H1 (cell line): ENCODE data around the gene RAP1GDS1. TPM values are rescaled to one million over a fixed set of nuclear protein-coding genes. Genes with fewer than 3 reads are reported as not detected.

Experiments used
- CTCF ChIA-PET: fragments of 300-600 bp; sonication (Branson Sonifier 250); formaldehyde crosslinking; loops from one replicate; lab custom pipeline; 2021; ENCODE audit not compliant: partially characterized antibody; lab: Charles Lee
- POLR2A ChIA-PET: fragments of 300-600 bp; sonication (Branson Sonifier 250); formaldehyde crosslinking; loops from one replicate; lab custom pipeline; 2021; ENCODE audit warnings: inconsistent platforms; ENCODE audit not compliant: partially characterized antibody; lab: Charles Lee
- DNase-seq, 2 experiments: peaks; one replicate each; pipeline versions ENCODE4 v3.0.0 to v3.0.0-alpha.2; 2010 to 2022; ENCODE audit warnings: low spot score in 2 of 2, low read depth in 1 of 2, mixed read lengths in 1 of 2
- FAIRE-seq: peaks from 2 replicates; lab custom pipeline; 2011; peaks lifted over from hg19 to GRCh38; lab: Jason Lieb, UNC
- H2AFZ ChIP-seq: 2 replicates; pipeline ENCODE4 v1.8.1; 2012; ENCODE audit warnings: low read length, inconsistent platforms
- H2AK5ac ChIP-seq: 2 replicates; pipeline ENCODE4 v1.6.1; 2013; ENCODE audit warnings: low read depth, low read length
- H2BK120ac ChIP-seq: replicated peaks from 2 replicates; pipeline ENCODE3; 2013; ENCODE audit warnings: low read depth, low read length, inconsistent platforms
- H2BK12ac ChIP-seq: 2 replicates; pipeline ENCODE4 v1.6.1; 2013; ENCODE audit warnings: low read depth, low read length
- H2BK15ac ChIP-seq: 2 replicates; pipeline ENCODE4 v1.6.1; 2013; ENCODE audit warnings: low read length
- H2BK20ac ChIP-seq: 2 replicates; pipeline ENCODE4 v1.6.1; 2013; ENCODE audit warnings: low read length
- H2BK5ac ChIP-seq: 2 replicates; pipeline ENCODE4 v1.6.1; 2013; ENCODE audit warnings: low read depth, low read length
- H3K14ac ChIP-seq: 2 replicates; pipeline ENCODE4 v1.6.1; 2013; ENCODE audit warnings: inconsistent platforms; ENCODE audit not compliant: insufficient read length
- H3K18ac ChIP-seq: 2 replicates; pipeline ENCODE4 v1.6.1; 2013; ENCODE audit warnings: low read length; ENCODE audit errors: extremely low read depth
- H3K23ac ChIP-seq: 2 replicates; pipeline ENCODE4 v1.6.1; 2013; ENCODE audit warnings: inconsistent platforms; ENCODE audit not compliant: insufficient read length
- H3K23me2 ChIP-seq: 2 replicates; pipeline ENCODE4 v1.6.1; 2013; ENCODE audit warnings: low read depth, low read length
- H3K27ac ChIP-seq: 2 replicates; pipeline ENCODE4 v1.6.1; 2011; ENCODE audit warnings: low read depth, low read length, inconsistent platforms
- H3K27me3 ChIP-seq, 4 experiments: replicated peaks in 1 of 4; 1 replicate in 1 of 4; 2 replicates in 3 of 4; pipeline versions ENCODE4 v1.6.1 to v1.8.1; 2011 to 2013; ENCODE audit warnings: low read length in 3 of 4, mild to moderate bottlenecking in 3 of 4, inconsistent platforms in 2 of 4, mixed read lengths in 2 of 4, moderate library complexity in 1 of 4; ENCODE audit not compliant: control insufficient read depth in 3 of 4, insufficient read depth in 3 of 4; ENCODE audit errors: extremely low read depth in 1 of 4
- H3K36me3 ChIP-seq, 4 experiments: 2 replicates each; pipeline versions ENCODE4 v1.6.1 to v1.8.1; 2011 to 2013; ENCODE audit warnings: mild to moderate bottlenecking in 4 of 4, low read length in 3 of 4, moderate library complexity in 2 of 4, control low read depth in 1 of 4, inconsistent platforms in 1 of 4; ENCODE audit not compliant: insufficient read depth in 4 of 4, control insufficient read depth in 2 of 4
- H3K4ac ChIP-seq: replicated peaks from 2 replicates; pipeline ENCODE3; 2013; ENCODE audit warnings: low read length, low read depth, mixed read lengths, inconsistent platforms; ENCODE audit not compliant: insufficient read length
- H3K4me1 ChIP-seq, 4 experiments: replicated peaks in 1 of 4; 1 replicate in 1 of 4; 2 replicates in 3 of 4; pipeline versions ENCODE4 v1.6.1 to v1.8.1; 2011 to 2013; ENCODE audit warnings: low read length in 3 of 4, inconsistent platforms in 2 of 4, mixed read lengths in 1 of 4; ENCODE audit not compliant: insufficient read depth in 4 of 4, control insufficient read depth in 3 of 4
- H3K4me2 ChIP-seq, 2 experiments: 2 replicates each; pipeline versions ENCODE4 v1.6.1 to v1.8.1; 2011 to 2013; ENCODE audit warnings: low read depth in 2 of 2, low read length in 2 of 2, control low read depth in 1 of 2, inconsistent platforms in 1 of 2, mild to moderate bottlenecking in 1 of 2; ENCODE audit not compliant: insufficient read depth in 1 of 2
- H3K4me3 ChIP-seq, 4 experiments: fragments of 200-600, 300-600 bp in 1 of 4; sonication (generic), shearing (Covaris generic), sonication (Bioruptor Twin) in 1 of 4; 2 replicates each; pipeline versions ENCODE4 v1.5.1 to v1.8.1; 2011 to 2016; ENCODE audit warnings: low read length in 4 of 4, low read depth in 3 of 4, control low read depth in 2 of 4, inconsistent platforms in 2 of 4, mild to moderate bottlenecking in 2 of 4, mixed read lengths in 1 of 4, moderate library complexity in 1 of 4; ENCODE audit not compliant: insufficient read depth in 2 of 4; ENCODE audit errors: extremely low read depth in 1 of 4
- H3K56ac ChIP-seq: replicated peaks from 2 replicates; pipeline ENCODE3; 2013; ENCODE audit warnings: low read depth, mild to moderate bottlenecking, mixed read lengths, low read length, inconsistent platforms; ENCODE audit not compliant: insufficient read length
- H3K79me1 ChIP-seq: 2 replicates; pipeline ENCODE4 v1.6.1; 2013; ENCODE audit warnings: low read depth, low read length, control low read depth
- H3K79me2 ChIP-seq, 2 experiments: 2 replicates each; pipeline versions ENCODE4 v1.6.1 to v1.8.1; 2012 to 2013; ENCODE audit warnings: low read length in 2 of 2, mild to moderate bottlenecking in 2 of 2, inconsistent platforms in 1 of 2; ENCODE audit not compliant: insufficient read depth in 2 of 2, control insufficient read depth in 1 of 2
- H3K9ac ChIP-seq, 4 experiments: replicated peaks in 1 of 4; 1 replicate in 1 of 4; 2 replicates in 3 of 4; pipeline versions ENCODE4 v1.6.1 to v1.8.1; 2011 to 2013; ENCODE audit warnings: low read depth in 3 of 4, low read length in 3 of 4, control low read depth in 2 of 4, mild to moderate bottlenecking in 2 of 4, moderate library complexity in 2 of 4, inconsistent platforms in 1 of 4; ENCODE audit errors: extremely low read depth in 1 of 4
- H3K9me3 ChIP-seq, 2 experiments: 2 replicates each; pipeline versions ENCODE4 v1.6.1 to v1.8.1; 2012 to 2013; ENCODE audit warnings: mild to moderate bottlenecking in 2 of 2, moderate library complexity in 2 of 2, control low read depth in 1 of 2, inconsistent platforms in 1 of 2, low read depth in 1 of 2, low read length in 1 of 2, mixed read lengths in 1 of 2; ENCODE audit not compliant: insufficient read depth in 2 of 2
- H4K20me1 ChIP-seq, 2 experiments: replicated peaks in 1 of 2; 2 replicates each; pipeline versions ENCODE3 to v1.8.1; 2011 to 2013; ENCODE audit warnings: inconsistent platforms in 2 of 2, low read length in 2 of 2, mild to moderate bottlenecking in 1 of 2; ENCODE audit not compliant: insufficient read depth in 2 of 2, control insufficient read depth in 1 of 2
- H4K5ac ChIP-seq: 2 replicates; pipeline ENCODE4 v1.6.1; 2013; ENCODE audit warnings: low read length, low read depth, mixed read lengths, inconsistent platforms; ENCODE audit not compliant: insufficient read length
- H4K8ac ChIP-seq: 2 replicates; pipeline ENCODE4 v1.8.0; 2013; ENCODE audit warnings: mild to moderate bottlenecking, moderate library complexity, low read length, inconsistent platforms; ENCODE audit not compliant: insufficient read depth; ENCODE audit errors: extremely low read depth
- H4K91ac ChIP-seq: replicated peaks from 2 replicates; pipeline ENCODE3; 2013; ENCODE audit warnings: low read length, mixed read lengths, inconsistent platforms; ENCODE audit not compliant: insufficient read length
- CBX8 ChIP-seq: fragments of 300-800, 300-1000 bp; sonication (generic); IDR thresholded peaks from 2 replicates; pipeline ENCODE4 v1.7.1; 2016; ENCODE audit warnings: low read depth, low read length, borderline replicate concordance
- CEBPB ChIP-seq: IDR thresholded peaks from 2 replicates; pipeline ENCODE4 v1.6.1; 2012; ENCODE audit warnings: low read depth, low read length
- CHD1 ChIP-seq: IDR thresholded peaks from 2 replicates; pipeline ENCODE4 v1.6.1; 2012; ENCODE audit warnings: low read depth, low read length, improper control_type of control experiment
- FOSL1 ChIP-seq: IDR thresholded peaks from 2 replicates; pipeline ENCODE4 v1.6.1; 2011; ENCODE audit warnings: mild to moderate bottlenecking, low read depth, low read length, moderate library complexity; ENCODE audit not compliant: insufficient read depth
- JUND ChIP-seq: IDR thresholded peaks from 2 replicates; pipeline ENCODE4 v1.6.1; 2011; ENCODE audit warnings: mild to moderate bottlenecking, improper control_type of control experiment, low read length
- MAFK ChIP-seq: IDR thresholded peaks from 2 replicates; pipeline ENCODE4 v1.6.1; 2012; ENCODE audit warnings: low read depth, mild to moderate bottlenecking, improper control_type of control experiment, low read length
- PHF8 ChIP-seq: fragments of 200-600 bp; sonication (generic); conservative IDR thresholded peaks from 2 replicates; pipeline ENCODE4 v1.7.1; 2012; ENCODE audit warnings: low read depth, mild to moderate bottlenecking, inconsistent platforms, low read length, moderate library complexity
- POLR2AphosphoS5 ChIP-seq: IDR thresholded peaks from 2 replicates; pipeline ENCODE4 v1.6.1; 2011; ENCODE audit warnings: low read depth, low read length
- RBBP5 ChIP-seq: IDR thresholded peaks from 2 replicates; pipeline ENCODE4 v1.7.1; 2012; ENCODE audit warnings: low read depth, mild to moderate bottlenecking, inconsistent platforms, low read length, moderate library complexity, borderline replicate concordance
- ZNF274 ChIP-seq: IDR thresholded peaks from 2 replicates; pipeline ENCODE4 v1.7.0; 2012; ENCODE audit warnings: low read length, borderline replicate concordance; ENCODE audit errors: extremely low read depth
- WGBS, 2 experiments: shearing (Covaris generic) in 1 of 2; methylation state at CpG; one replicate each; pipeline versions ENCODE4 v1.1.6 to v1.1.7; 2013 to 2015; ENCODE audit warnings: low lambda C conversion rate in 2 of 2, mixed read lengths in 2 of 2, inconsistent platforms in 1 of 2, low coverage in 1 of 2, missing lambda C conversion rate in 1 of 2; ENCODE audit not compliant: insufficient replicate concordance in 2 of 2, insufficient coverage in 1 of 2, insufficient read length in 1 of 2; ENCODE audit errors: extremely low coverage in 1 of 2, missing lambda C conversion rate in 1 of 2; 5-methylcytosine and 5-hydroxymethylcytosine counted together
- polyA plus RNA-seq, 7 experiments: library from polyadenylated mRNA; depleted of rRNA in 3 of 7; stranded (reverse) in 5 of 7; unstranded in 2 of 7; fragments of >200 nt in 5 of 7; fragments of 200-250 nt in 2 of 7; gene quantifications; 1 replicate in 5 of 7; 2 replicates in 1 of 7; 4 replicates in 1 of 7; pipeline versions ENCODE4 v1.2.1 to v1.2.3, GENCODE V29; 2011 to 2013; ENCODE audit warnings: missing spikeins in 2 of 7, mixed read lengths in 2 of 7
- total RNA-seq: library from RNA; stranded (reverse); fragmentation: NEBNext Ultra II Directional; extraction: Animal tissue kit (Norgen Biotek cat#: 25700); gene quantifications from 2 replicates; pipeline ENCODE4 v1.2.1, GENCODE V29; 2021
- TF ChIP-seq, protein P1 (sequence below): IDR thresholded peaks from 2 replicates; pipeline ENCODE4 v1.6.1; 2012; ENCODE audit warnings: inconsistent platforms

Gene RAP1GDS1
- total and polyA plus RNA-seq, 2 of the 8 experiments (the other 6 are each of a cell fraction or from before 2014, with no cell fraction given): 12.8 to 31.9 TPM

DNA sequence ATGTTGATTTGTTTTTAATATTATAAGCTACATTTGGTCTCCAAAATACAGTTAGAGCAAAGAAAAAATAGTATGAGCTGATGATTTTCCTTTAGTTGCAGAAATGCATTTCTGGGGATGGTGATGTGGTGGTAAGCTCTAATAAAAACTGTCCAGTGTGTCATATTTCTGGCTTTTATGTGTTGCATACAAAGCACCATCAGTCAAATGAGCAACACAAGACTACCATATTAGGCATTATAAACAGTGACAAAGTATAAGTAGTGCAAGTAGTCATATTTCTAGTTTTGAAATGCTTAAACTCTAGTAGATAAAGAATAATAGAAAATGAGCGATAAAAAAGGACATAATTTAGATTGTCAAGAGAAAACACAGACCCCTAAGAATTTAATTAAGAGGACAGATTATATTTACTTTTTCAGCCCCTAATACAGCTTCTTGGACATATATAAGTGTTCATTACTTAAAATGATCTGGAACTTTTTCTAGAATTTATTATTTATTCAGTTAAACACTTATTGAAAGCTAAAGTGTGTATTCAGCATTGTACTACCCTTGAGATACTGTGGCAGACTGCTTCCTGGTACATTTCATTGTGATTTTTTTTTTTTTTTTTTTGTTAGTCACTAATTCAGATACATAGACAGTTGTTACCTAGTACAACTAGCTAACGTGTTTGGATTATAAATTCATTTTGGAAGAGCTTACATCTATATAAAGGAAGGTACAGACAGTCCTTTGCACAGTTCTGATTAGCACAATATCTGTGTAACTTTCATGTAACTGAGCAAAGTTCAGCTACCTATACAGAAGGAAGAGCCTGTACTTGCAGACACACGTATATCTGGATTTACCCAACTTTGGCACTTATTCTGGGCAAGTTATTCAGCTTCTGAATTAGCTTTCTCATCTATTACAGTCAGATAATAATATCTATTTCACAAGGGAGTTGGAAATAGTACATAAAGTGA is 22.3 kb downstream of the RAP1GDS1 start:
- Histone ChIP-seq H3K79me1 (no peaks in the 10 kb centered on the region), H3K18ac (no peak overlapping the region), H3K79me2 (peaks cover 0 to 35% of the 10 kb centered on the region in 2 experiments; a peak in 2 of 4 replicates), H3K36me3 (no peaks in the 10 kb centered on the region), H2BK15ac (no peak overlapping the region), H3K23me2 (no peaks in the 10 kb centered on the region), H3K56ac (no peak overlapping the region), H3K27me3 (no peaks in the 10 kb centered on the region), H2BK5ac (no peak overlapping the region), H3K4me2 (no peak overlapping the region), H2AFZ (no peak overlapping the region), H3K23ac (no peak overlapping the region), H4K8ac (no peak overlapping the region), H3K14ac (no peak overlapping the region), H2BK20ac (no peak overlapping the region), H3K4me3 (no peak overlapping the region), H2AK5ac (no peak overlapping the region), H2BK12ac (no peak overlapping the region), H3K9ac (no peak overlapping the region), H3K4me1 (peaks cover 0 to 5% (median 2%) of the 10 kb centered on the region in 4 experiments; a peak in 3 of 7 replicates), H3K4ac (no peak overlapping the region), H4K5ac (no peak overlapping the region), H4K20me1 (no peaks in the 10 kb centered on the region), H3K9me3 (no peaks in the 10 kb centered on the region), H3K27ac (no peak overlapping the region), H4K91ac (no peak overlapping the region), H2BK120ac (no peak overlapping the region)
- no peak for FAIRE-seq
- 90% methylated on average over 3 of the region's 3 CpGs; no CpG with 5 or more reads in 1 of the 2 experiments for WGBS, 2 experiments
- no peak for DNase-seq
- POLR2A ChIA-PET: interaction anchor here (2.2 kb wide), 1 partner anchor 22 kb away, joined by 21 read pairs; the partner anchor contains the start of gene RAP1GDS1
- CTCF ChIA-PET: interaction anchor here (1.5 to 2.4 kb wide), 2 partner anchors 132 to 184 kb away, joined by 4 to 6 read pairs; no protein-coding TSS in a partner anchor
- TF ChIP-seq POLR2AphosphoS5 (no peak), CEBPB (no peak), FOSL1 (no peak), PHF8 (no peak), CBX8 (no peak), MAFK (no peak), JUND (no peak), RBBP5 (no peak), ZNF274 (no peak), CHD1 (no peak)
- TF ChIP-seq, protein P1, sequence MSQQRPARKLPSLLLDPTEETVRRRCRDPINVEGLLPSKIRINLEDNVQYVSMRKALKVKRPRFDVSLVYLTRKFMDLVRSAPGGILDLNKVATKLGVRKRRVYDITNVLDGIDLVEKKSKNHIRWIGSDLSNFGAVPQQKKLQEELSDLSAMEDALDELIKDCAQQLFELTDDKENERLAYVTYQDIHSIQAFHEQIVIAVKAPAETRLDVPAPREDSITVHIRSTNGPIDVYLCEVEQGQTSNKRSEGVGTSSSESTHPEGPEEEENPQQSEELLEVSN: no peak
